Osteoblast (primary cell): ENCODE results near the gene ADCY2. TPM values are rescaled to one million over a fixed set of nuclear protein-coding genes. Genes with fewer than 3 reads are reported as not detected.

Source experiments
- DNase-seq: peaks from one replicate; pipeline ENCODE4 v3.0.0; 2011; ENCODE audit warnings: low spot score, mixed read lengths; ENCODE audit not compliant: insufficient read length; ENCODE audit errors: missing footprints
- H2AFZ ChIP-seq: 2 replicates; pipeline ENCODE4 v1.6.0; 2011; ENCODE audit warnings: mild to moderate bottlenecking, low read length
- H3K27ac ChIP-seq: 2 replicates; pipeline ENCODE4 v1.5.1; 2011; ENCODE audit warnings: mild to moderate bottlenecking, low read depth, low read length, moderate library complexity
- H3K27me3 ChIP-seq: 2 replicates; pipeline ENCODE4 v1.6.0; 2012; ENCODE audit warnings: mild to moderate bottlenecking, control low read depth, inconsistent platforms, low read length, moderate library complexity; ENCODE audit not compliant: insufficient read depth
- H3K36me3 ChIP-seq: 2 replicates; pipeline ENCODE4 v1.5.1; 2011; ENCODE audit warnings: mild to moderate bottlenecking, low read length, control low read depth, moderate library complexity; ENCODE audit not compliant: insufficient read depth
- H3K4me1 ChIP-seq: 2 replicates; pipeline ENCODE4 v1.5.1; 2011; ENCODE audit warnings: mild to moderate bottlenecking, low read length, control low read depth, moderate library complexity; ENCODE audit not compliant: insufficient read depth
- H3K4me2 ChIP-seq: 2 replicates; pipeline ENCODE4 v1.6.0; 2011; ENCODE audit warnings: mild to moderate bottlenecking, low read length; ENCODE audit not compliant: insufficient read depth
- H3K4me3 ChIP-seq: fragments of 200-600 bp; sonication (generic); 3 replicates; pipeline ENCODE4 v1.5.1; 2012; ENCODE audit warnings: mild to moderate bottlenecking, low read length, inconsistent platforms; ENCODE audit not compliant: insufficient read depth
- H3K79me2 ChIP-seq: 2 replicates; pipeline ENCODE4 v1.6.0; 2012; ENCODE audit warnings: mild to moderate bottlenecking, low read length, control low read depth, inconsistent platforms; ENCODE audit not compliant: insufficient read depth
- H3K9me3 ChIP-seq: 2 replicates; pipeline ENCODE4 v1.5.1; 2011; ENCODE audit warnings: low read depth, low read length, control low read depth
- H4K20me1 ChIP-seq: 2 replicates; pipeline ENCODE4 v1.6.0; 2012; ENCODE audit warnings: mild to moderate bottlenecking, low read length, control low read depth; ENCODE audit not compliant: insufficient read depth
- total RNA-seq: library from RNA; depleted of rRNA; stranded (reverse); fragments of >200 nt; gene quantifications from 2 replicates; pipeline ENCODE4 v1.2.3, GENCODE V29; 2012
- TF ChIP-seq, protein P1 (sequence below): IDR thresholded peaks from 2 replicates; pipeline ENCODE4 v1.5.1; 2011; ENCODE audit warnings: mild to moderate bottlenecking, low read depth, low read length, moderate library complexity; ENCODE audit errors: extremely low read depth

Gene ADCY2
- total RNA-seq, 1 donor = under 0.01 TPM

DNA sequence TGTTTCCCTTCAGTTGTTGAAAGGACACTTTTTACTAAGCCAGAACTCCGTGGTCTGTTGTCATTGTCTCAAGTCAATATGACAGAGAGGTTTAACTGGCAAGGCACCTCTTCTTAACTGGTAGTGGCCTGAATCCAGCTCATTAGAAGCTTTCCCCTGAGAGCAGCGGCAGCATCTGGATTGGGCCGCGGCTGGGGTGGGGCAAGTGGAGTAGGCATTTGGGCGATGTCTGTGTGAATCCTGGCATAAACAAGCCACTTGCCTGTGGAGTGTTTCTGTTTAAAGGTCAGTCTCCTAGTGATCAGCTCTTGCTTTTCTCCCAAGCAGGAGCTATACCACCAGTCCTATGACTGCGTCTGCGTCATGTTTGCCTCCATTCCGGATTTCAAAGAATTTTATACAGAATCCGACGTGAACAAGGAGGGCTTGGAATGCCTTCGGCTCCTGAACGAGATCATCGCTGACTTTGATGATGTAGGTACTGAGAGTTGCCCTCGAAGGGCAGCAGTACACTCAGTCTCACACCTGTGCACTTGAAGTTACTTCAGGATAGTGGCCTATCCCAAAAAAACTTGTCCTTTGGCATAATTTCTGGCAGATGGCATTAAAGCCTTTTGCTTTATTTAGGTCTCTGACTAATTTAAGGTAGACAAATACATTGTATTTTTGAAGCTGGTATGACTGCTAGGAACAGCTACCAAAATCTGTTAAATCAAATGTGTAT lies 406.1 kb downstream of the ADCY2 start:
- no peak overlapping the region for H3K4me2 ChIP-seq
- no peak for DNase-seq
- H3K27ac ChIP-seq = no peak overlapping the region
- H3K36me3 ChIP-seq = no peaks in the 10 kb centered on the region
- H2AFZ ChIP-seq = no peak overlapping the region
- no peaks in the 10 kb centered on the region for H3K9me3 ChIP-seq
- H3K27me3 ChIP-seq = no peaks in the 10 kb centered on the region
- no peaks in the 10 kb centered on the region for H3K4me1 ChIP-seq
- H3K79me2 ChIP-seq = no peaks in the 10 kb centered on the region
- TF ChIP-seq, protein P1, sequence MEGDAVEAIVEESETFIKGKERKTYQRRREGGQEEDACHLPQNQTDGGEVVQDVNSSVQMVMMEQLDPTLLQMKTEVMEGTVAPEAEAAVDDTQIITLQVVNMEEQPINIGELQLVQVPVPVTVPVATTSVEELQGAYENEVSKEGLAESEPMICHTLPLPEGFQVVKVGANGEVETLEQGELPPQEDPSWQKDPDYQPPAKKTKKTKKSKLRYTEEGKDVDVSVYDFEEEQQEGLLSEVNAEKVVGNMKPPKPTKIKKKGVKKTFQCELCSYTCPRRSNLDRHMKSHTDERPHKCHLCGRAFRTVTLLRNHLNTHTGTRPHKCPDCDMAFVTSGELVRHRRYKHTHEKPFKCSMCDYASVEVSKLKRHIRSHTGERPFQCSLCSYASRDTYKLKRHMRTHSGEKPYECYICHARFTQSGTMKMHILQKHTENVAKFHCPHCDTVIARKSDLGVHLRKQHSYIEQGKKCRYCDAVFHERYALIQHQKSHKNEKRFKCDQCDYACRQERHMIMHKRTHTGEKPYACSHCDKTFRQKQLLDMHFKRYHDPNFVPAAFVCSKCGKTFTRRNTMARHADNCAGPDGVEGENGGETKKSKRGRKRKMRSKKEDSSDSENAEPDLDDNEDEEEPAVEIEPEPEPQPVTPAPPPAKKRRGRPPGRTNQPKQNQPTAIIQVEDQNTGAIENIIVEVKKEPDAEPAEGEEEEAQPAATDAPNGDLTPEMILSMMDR = no peak
- H3K4me3 ChIP-seq = no peak overlapping the region
- no peaks in the 10 kb centered on the region for H4K20me1 ChIP-seq

DNA sequence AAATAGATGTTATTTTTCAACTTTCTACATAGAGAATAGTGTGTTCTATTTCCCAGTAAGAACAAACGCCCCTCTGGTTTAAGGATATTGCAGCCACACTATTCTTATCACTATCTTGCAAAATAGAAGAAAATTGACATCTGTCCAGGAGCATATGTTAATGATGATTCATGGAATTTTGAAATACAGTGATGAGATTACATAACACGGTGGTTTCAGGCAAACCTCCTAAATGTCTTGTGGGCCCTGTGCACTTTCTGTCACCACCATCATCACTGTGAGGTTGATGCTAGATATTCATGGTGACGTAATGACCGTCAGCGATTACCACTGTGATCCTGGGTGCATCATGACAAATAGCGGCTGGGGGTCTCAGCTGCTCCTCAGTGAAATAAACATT lies 406.9 kb downstream of the ADCY2 start:
- H3K27ac ChIP-seq = no peak overlapping the region
- no peak overlapping the region for H2AFZ ChIP-seq
- H3K4me2 ChIP-seq = no peak overlapping the region
- no peaks in the 10 kb centered on the region for H3K36me3 ChIP-seq
- H3K9me3 ChIP-seq = no peaks in the 10 kb centered on the region
- TF ChIP-seq, protein P1 = no peak
- H3K4me3 ChIP-seq = no peak overlapping the region
- no peaks in the 10 kb centered on the region for H3K27me3 ChIP-seq
- DNase-seq = no peak
- H3K4me1 ChIP-seq = no peaks in the 10 kb centered on the region
- no peaks in the 10 kb centered on the region for H4K20me1 ChIP-seq
- no peaks in the 10 kb centered on the region for H3K79me2 ChIP-seq

DNA sequence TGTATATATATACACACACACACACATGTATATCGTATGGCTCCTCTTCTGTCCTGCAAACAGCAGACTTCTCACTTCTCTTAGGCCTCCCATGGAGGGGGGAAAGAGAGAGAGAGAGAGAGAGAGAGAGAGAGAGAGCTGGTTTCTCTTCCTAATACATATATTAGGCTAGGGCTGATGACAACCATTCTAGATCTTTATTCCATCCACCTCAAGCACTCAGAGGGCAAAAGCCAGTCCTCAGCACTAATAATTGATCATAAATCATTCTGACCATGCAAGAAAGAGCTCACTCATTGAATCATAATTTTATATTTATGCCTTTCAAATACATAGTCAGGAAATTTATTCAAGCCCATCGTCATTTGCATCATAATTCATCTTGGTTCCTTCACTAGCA lies 408.0 kb downstream of the ADCY2 start:
- Histone ChIP-seq H3K4me1 (no peaks in the 10 kb centered on the region), H3K4me2 (no peak overlapping the region), H3K27ac (no peak overlapping the region), H3K27me3 (no peaks in the 10 kb centered on the region), H4K20me1 (no peaks in the 10 kb centered on the region), H3K4me3 (no peak overlapping the region), H2AFZ (no peak overlapping the region), H3K36me3 (no peaks in the 10 kb centered on the region), H3K79me2 (no peaks in the 10 kb centered on the region), H3K9me3 (no peaks in the 10 kb centered on the region)
- DNase-seq = no peak
- TF ChIP-seq, protein P1 = no peak

DNA sequence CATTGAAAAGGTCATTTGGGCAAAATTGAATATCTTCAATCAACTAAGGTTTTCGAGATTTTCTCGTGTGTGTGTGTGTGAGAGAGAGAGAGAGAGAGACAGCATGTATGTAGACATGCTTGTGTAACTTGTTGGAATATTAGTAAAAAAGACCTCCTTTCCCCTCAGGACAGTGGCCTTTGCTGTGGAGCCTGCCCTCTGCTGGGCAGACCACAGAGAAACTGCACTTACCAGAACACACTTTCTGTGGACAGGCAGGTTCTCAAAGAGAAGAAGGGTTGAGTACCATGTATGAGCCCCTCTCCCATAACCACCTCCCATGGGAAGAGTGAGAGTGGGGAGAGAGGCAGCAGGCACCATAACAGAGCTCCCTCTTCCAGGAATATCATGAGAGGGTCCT lies 409.4 kb downstream of the ADCY2 start:
- TF ChIP-seq, protein P1 = peak; percentile 39
- Histone ChIP-seq H3K9me3 (no peaks in the 10 kb centered on the region), H4K20me1 (no peaks in the 10 kb centered on the region), H3K4me3 (no peak overlapping the region), H2AFZ (no peak overlapping the region), H3K27me3 (no peaks in the 10 kb centered on the region), H3K4me1 (no peaks in the 10 kb centered on the region), H3K79me2 (no peaks in the 10 kb centered on the region), H3K4me2 (no peak overlapping the region), H3K36me3 (no peaks in the 10 kb centered on the region), H3K27ac (no peak overlapping the region)
- no peak for DNase-seq
